ENCODE results near the gene TMEM266. TPM values are rescaled to one million over a fixed set of nuclear protein-coding genes. Genes with fewer than 3 reads are reported as not detected.

Gene TMEM266
- total RNA-seq, 2 donors from 2014 or later, result 0.20 TPM; not detected in 1

- no peaks in the 10 kb centered on the region for H3K27me3 ChIP-seq
- no peak for TF ChIP-seq CTCF (IDR thresholded peaks at IDR 0.05)
- no peak for DNase-seq (ENCODE audit: low spot score)
- H3K36me3 ChIP-seq, result no peaks in the 10 kb centered on the region
- H3K27ac ChIP-seq, result no peak overlapping the region
- no peak overlapping the region for H3K4me3 ChIP-seq
- H3K4me1 ChIP-seq, result peaks cover 0 to 11% of the 10 kb centered on the region in 2 donors
- no peaks in the 10 kb centered on the region for H3K9me3 ChIP-seq
These were observed 93.7 kb downstream of the TMEM266 start for GRCh38 chr15:76153241-76154197.

DNA sequence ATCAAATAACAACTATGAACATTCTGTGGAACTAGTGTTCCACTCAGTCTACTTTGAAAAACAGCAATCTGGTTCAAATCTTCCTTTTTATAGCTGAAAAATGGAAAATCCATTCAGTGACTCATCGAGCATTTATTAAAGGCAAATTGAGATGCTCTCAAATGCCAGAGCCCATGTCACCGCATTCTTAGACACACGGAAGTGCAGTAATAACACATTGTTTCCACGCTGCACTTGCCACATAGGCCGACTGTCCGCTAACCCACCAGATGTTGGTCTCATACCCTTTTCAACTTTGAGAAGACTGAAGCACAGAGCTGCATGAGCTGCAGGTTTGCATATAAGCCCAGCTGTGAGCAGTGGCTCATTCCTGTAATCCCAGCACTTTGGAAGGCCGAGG, 95.9 kb downstream of the TMEM266 start:
- no peak for TF ChIP-seq CTCF (IDR thresholded peaks at IDR 0.05)
- Histone ChIP-seq H3K4me1 (peaks cover 0 to 5% of the 10 kb centered on the region in 2 donors), H3K9me3 (no peaks in the 10 kb centered on the region), H3K27ac (no peak overlapping the region), H3K27me3 (no peaks in the 10 kb centered on the region), H3K4me3 (no peak overlapping the region), H3K36me3 (no peaks in the 10 kb centered on the region)
- no peak for DNase-seq (ENCODE audit: low spot score)

DNA sequence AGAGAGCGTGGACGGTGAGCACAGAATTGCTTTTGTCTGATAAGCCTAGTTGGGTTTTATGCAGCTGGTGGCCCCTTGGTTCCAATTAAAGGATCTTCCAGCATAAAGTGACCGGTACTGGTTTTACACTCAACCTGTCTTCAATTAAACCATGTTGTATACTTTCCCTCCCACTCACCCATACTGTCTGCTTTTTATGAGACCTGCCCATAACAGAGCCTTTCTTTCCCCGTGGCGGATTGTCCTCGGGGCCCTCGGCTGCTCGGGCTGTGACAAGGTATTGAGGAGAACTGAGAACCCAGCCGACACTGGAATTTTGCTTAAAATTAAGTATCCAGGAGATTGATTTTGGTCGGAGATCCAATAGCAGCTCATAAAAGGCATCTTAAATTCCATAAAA, 98.4 kb downstream of the TMEM266 start:
- H3K4me3 ChIP-seq, result no peak overlapping the region
- peaks cover 0 to 3% of the 10 kb centered on the region in 2 donors for H3K4me1 ChIP-seq
- no peak for DNase-seq (ENCODE audit: low spot score)
- no peaks in the 10 kb centered on the region for H3K9me3 ChIP-seq
- no peaks in the 10 kb centered on the region for H3K36me3 ChIP-seq
- no peak overlapping the region for H3K27ac ChIP-seq
- no peaks in the 10 kb centered on the region for H3K27me3 ChIP-seq
- TF ChIP-seq CTCF (IDR thresholded peaks at IDR 0.05), result no peak

- no peak for TF ChIP-seq CTCF (IDR thresholded peaks at IDR 0.05)
- Histone ChIP-seq H3K4me1 (peaks cover 0 to 7% of the 10 kb centered on the region in 2 donors), H3K27me3 (no peaks in the 10 kb centered on the region), H3K4me3 (no peak overlapping the region), H3K27ac (no peak overlapping the region), H3K9me3 (no peaks in the 10 kb centered on the region), H3K36me3 (no peaks in the 10 kb centered on the region)
- DNase-seq (ENCODE audit: low spot score), result no peak
These were observed 99.0 kb downstream of the TMEM266 start for GRCh38 chr15:76158815-76159214.

GRCh38 chr15:76159282-76159681, 99.5 kb downstream of the TMEM266 start:
- TF ChIP-seq CTCF (IDR thresholded peaks at IDR 0.05), result no peak
- no peak for DNase-seq (ENCODE audit: low spot score)
- Histone ChIP-seq H3K4me1 (peaks cover 0 to 7% of the 10 kb centered on the region in 2 donors), H3K27ac (no peak overlapping the region), H3K36me3 (no peaks in the 10 kb centered on the region), H3K9me3 (no peaks in the 10 kb centered on the region), H3K4me3 (no peak overlapping the region), H3K27me3 (no peaks in the 10 kb centered on the region)

All from right atrium auricular region (tissue), 2 donors.